ENCODE results near the gene KMT2C.

GRCh38 chr7:152477079-152477478 lies 41.3 kb upstream of the KMT2C start:
- TF ChIP-seq EZH2 (IDR thresholded peaks at IDR 0.05; ENCODE audit: insufficient read depth, poor library complexity, severe bottlenecking) (no peak), EZH2phosphoT487 (IDR thresholded peaks at IDR 0.05; ENCODE audit: insufficient read depth, low read depth) (no peak)
